ENCODE results near the gene DBN1.

DNA sequence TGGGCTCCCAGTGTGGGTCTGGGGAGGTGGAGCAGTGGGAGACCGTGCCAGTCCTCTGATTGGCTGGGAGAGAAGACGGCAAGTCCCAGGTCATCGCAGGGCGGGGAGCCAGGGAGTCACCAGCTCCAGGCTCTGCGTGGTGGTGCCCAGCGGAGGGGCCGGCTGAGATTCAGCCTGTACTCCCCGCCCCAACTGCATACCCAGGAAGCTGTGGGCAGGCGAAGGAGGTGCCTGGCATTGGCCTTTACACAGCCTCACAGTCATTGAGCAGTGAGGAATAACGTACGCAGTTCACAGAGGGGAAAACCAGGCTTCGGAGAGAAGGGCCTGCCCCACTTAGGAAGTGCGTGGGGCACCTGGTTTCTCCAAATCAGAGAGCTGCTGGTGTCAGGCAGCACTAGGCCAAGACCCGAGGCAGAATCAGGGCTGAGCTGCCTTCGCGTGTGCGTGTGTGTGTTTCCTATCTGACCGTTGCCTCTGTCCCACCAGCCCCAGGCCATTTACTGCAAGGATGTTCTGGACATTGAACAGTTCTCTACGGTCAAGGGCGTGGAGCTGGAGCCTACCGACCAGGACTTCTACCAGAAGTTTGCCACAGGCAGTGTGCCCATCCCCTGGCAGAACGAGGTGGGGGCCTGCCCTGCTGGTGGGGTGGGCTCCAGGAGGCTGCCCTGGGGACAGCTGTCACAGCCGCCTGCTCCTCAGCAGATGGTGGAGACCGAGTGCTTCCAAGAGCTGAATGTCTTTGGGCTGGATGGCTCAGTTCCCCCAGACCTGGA is 33.0 kb downstream of the DBN1 start:
- TF ChIP-seq, protein P1, sequence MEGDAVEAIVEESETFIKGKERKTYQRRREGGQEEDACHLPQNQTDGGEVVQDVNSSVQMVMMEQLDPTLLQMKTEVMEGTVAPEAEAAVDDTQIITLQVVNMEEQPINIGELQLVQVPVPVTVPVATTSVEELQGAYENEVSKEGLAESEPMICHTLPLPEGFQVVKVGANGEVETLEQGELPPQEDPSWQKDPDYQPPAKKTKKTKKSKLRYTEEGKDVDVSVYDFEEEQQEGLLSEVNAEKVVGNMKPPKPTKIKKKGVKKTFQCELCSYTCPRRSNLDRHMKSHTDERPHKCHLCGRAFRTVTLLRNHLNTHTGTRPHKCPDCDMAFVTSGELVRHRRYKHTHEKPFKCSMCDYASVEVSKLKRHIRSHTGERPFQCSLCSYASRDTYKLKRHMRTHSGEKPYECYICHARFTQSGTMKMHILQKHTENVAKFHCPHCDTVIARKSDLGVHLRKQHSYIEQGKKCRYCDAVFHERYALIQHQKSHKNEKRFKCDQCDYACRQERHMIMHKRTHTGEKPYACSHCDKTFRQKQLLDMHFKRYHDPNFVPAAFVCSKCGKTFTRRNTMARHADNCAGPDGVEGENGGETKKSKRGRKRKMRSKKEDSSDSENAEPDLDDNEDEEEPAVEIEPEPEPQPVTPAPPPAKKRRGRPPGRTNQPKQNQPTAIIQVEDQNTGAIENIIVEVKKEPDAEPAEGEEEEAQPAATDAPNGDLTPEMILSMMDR (IDR thresholded peaks at IDR 0.05), result no peak
- no peak for TF ChIP-seq POLR2A (IDR thresholded peaks at IDR 0.05)
